Neural crest cell (in vitro differentiated cells): Measurements from ENCODE around the gene C11orf52. TPM values are rescaled to one million over a fixed set of nuclear protein-coding genes. Genes with fewer than 3 reads are reported as not detected.
"Not testable (repeated sequence)": the region's sequence is repeated elsewhere in the genome, so short reads cannot be mapped to it uniquely, and the experiment has no call there.

Source experiments
- DNase-seq: peaks from one replicate; pipeline ENCODE4 v3.0.0; 2021; ENCODE audit warnings: low read depth, mixed read lengths, low spot score
- H3K27ac Mint-ChIP-seq: one replicate; pipeline ENCODE4 v1.8.0; 2021; ENCODE audit warnings: mild to moderate bottlenecking, mixed read lengths; ENCODE audit not compliant: unreplicated experiment
- H3K27me3 Mint-ChIP-seq: 2 replicates; pipeline ENCODE4 v1.8.0; 2021; ENCODE audit warnings: low read depth, mild to moderate bottlenecking, mixed read lengths
- H3K36me3 Mint-ChIP-seq: 2 replicates; pipeline ENCODE4 v1.8.0; 2021; ENCODE audit warnings: low read depth, mild to moderate bottlenecking, mixed read lengths
- H3K4me1 Mint-ChIP-seq: 2 replicates; pipeline ENCODE4 v1.8.0; 2021; ENCODE audit warnings: mixed read lengths
- H3K4me3 Mint-ChIP-seq: one replicate; pipeline ENCODE4 v1.8.0; 2021; ENCODE audit warnings: mild to moderate bottlenecking, mixed read lengths
- H3K9me3 Mint-ChIP-seq: 2 replicates; pipeline ENCODE4 v1.8.0; 2021; ENCODE audit warnings: mixed read lengths
- CTCF ChIP-seq: fragments of 200-600 bp; sonication (generic); conservative IDR thresholded peaks from 2 replicates; pipeline ENCODE4 v1.5.0; 2021; ENCODE audit warnings: antibody characterized with exemption, mild to moderate bottlenecking
- total RNA-seq: library from RNA; stranded (reverse); gene quantifications from 2 replicates; pipeline ENCODE4 v1.2.1, GENCODE V29; 2021

The C11orf52 gene
- total RNA-seq, 1 donor from 2014 or later, result not detected

GRCh38 chr11:111878385-111878848 lies 40.3 kb upstream of the C11orf52 start:
- H3K4me1 Mint-ChIP-seq, result peaks cover 17% of the 10 kb centered on the region

GRCh38 chr11:111878849-111879636 lies 39.7 kb upstream of the C11orf52 start, which contains the start of the genes CFAP68 and FDXACB1:
TSS of gene CFAP68 (plus strand) at chr11:111879541. CDS start at chr11:111879561, 20 bp downstream.
TSS of gene FDXACB1 (minus strand) at chr11:111879165. CDS start at chr11:111879132, 33 bp downstream.
- Mint-ChIP-seq H3K36me3 (no peaks in the 10 kb centered on the region), H3K4me1 (peaks cover 17% of the 10 kb centered on the region), H3K27ac (peak within 1 kb of the TSS; percentile 97), H3K27me3 (no peaks in the 10 kb centered on the region), H3K4me3 (peak within 1 kb of the TSS; percentile 93), H3K9me3 (no peaks in the 10 kb centered on the region)
- TF ChIP-seq CTCF, result peak; percentile 97
- peak; percentile 96 for DNase-seq

More at GRCh38 chr11:111878385-111878848, 40.3 kb upstream of the C11orf52 start:
- Mint-ChIP-seq H3K9me3 (no peaks in the 10 kb centered on the region), H3K27ac (peak overlapping the region; percentile 72), H3K36me3 (no peaks in the 10 kb centered on the region), H3K27me3 (no peaks in the 10 kb centered on the region), H3K4me3 (peak overlapping the region; percentile 93)
- TF ChIP-seq CTCF, result no peak
- DNase-seq, result no peak

GRCh38 chr11:111879637-111879960 lies 39.1 kb upstream of the C11orf52 start:
- H3K27me3 Mint-ChIP-seq, result no peaks in the 10 kb centered on the region
- H3K27ac Mint-ChIP-seq, result peak overlapping the region; percentile 97
- no peak for DNase-seq
- peaks cover 17% of the 10 kb centered on the region for H3K4me1 Mint-ChIP-seq
- no peaks in the 10 kb centered on the region for H3K9me3 Mint-ChIP-seq
- no peaks in the 10 kb centered on the region for H3K36me3 Mint-ChIP-seq
- TF ChIP-seq CTCF, result no peak
- H3K4me3 Mint-ChIP-seq, result peak overlapping the region; percentile 93

- Mint-ChIP-seq H3K27ac (no peak overlapping the region), H3K9me3 (no peaks in the 10 kb centered on the region), H3K27me3 (no peaks in the 10 kb centered on the region), H3K4me3 (no peak overlapping the region), H3K4me1 (peaks cover 17% of the 10 kb centered on the region), H3K36me3 (no peaks in the 10 kb centered on the region)
- DNase-seq, result no peak
- no peak for TF ChIP-seq CTCF
Observed at GRCh38 chr11:111882202-111882601, 36.5 kb upstream of the C11orf52 start.

GRCh38 chr11:111885053-111885452 lies 33.7 kb upstream of the C11orf52 start:
- not testable (repeated sequence) for H3K36me3 Mint-ChIP-seq, DNase-seq, H3K27ac Mint-ChIP-seq, H3K4me3 Mint-ChIP-seq, H3K4me1 Mint-ChIP-seq, H3K9me3 Mint-ChIP-seq, H3K27me3 Mint-ChIP-seq

GRCh38 chr11:111886032-111886431 lies 32.7 kb upstream of the C11orf52 start:
- H3K36me3 Mint-ChIP-seq, result no peaks in the 10 kb centered on the region
- no peaks in the 10 kb centered on the region for H3K4me1 Mint-ChIP-seq
- H3K27ac Mint-ChIP-seq, result no peak overlapping the region
- no peak overlapping the region for H3K4me3 Mint-ChIP-seq
- no peaks in the 10 kb centered on the region for H3K9me3 Mint-ChIP-seq
- no peak for TF ChIP-seq CTCF
- no peak for DNase-seq
- no peaks in the 10 kb centered on the region for H3K27me3 Mint-ChIP-seq
